ENCODE results near the gene MICALL2.

The MICALL2 gene

GRCh38 chr7:1425292-1426136, 33.8 kb downstream of the MICALL2 start:
- H3K4me3 ChIP-seq (ENCODE audit: control insufficient read depth, low read depth, low read length) = no peak overlapping the region
- DNase-seq (ENCODE audit: low read depth) = no peak
- TF ChIP-seq CTCF (IDR thresholded peaks at IDR 0.05; ENCODE audit: control insufficient read depth, insufficient read depth, low read depth, low read length, missing control alignments) = no peak

- no peak for DNase-seq (ENCODE audit: low read depth)
- TF ChIP-seq CTCF (IDR thresholded peaks at IDR 0.05; ENCODE audit: control insufficient read depth, insufficient read depth, low read depth, low read length, missing control alignments) = no peak
- no peak overlapping the region for H3K4me3 ChIP-seq (ENCODE audit: control insufficient read depth, low read depth, low read length)
Measured at GRCh38 chr7:1424041-1424440, 35.2 kb downstream of the MICALL2 start.

GRCh38 chr7:1423264-1423811, 35.9 kb downstream of the MICALL2 start:
- no peak overlapping the region for H3K4me3 ChIP-seq (ENCODE audit: control insufficient read depth, low read depth, low read length)
- no peak for DNase-seq (ENCODE audit: low read depth)
- TF ChIP-seq CTCF (IDR thresholded peaks at IDR 0.05; ENCODE audit: control insufficient read depth, insufficient read depth, low read depth, low read length, missing control alignments) = no peak

- no peak overlapping the region for H3K4me3 ChIP-seq (ENCODE audit: control insufficient read depth, low read depth, low read length)
- no peak for TF ChIP-seq CTCF (IDR thresholded peaks at IDR 0.05; ENCODE audit: control insufficient read depth, insufficient read depth, low read depth, low read length, missing control alignments)
- DNase-seq (ENCODE audit: low read depth) = no peak
Measured at GRCh38 chr7:1422512-1423263, 36.6 kb downstream of the MICALL2 start.

- no peak overlapping the region for H3K4me3 ChIP-seq (ENCODE audit: control insufficient read depth, low read depth, low read length)
- no peak for DNase-seq (ENCODE audit: low read depth)
- no peak for TF ChIP-seq CTCF (IDR thresholded peaks at IDR 0.05; ENCODE audit: control insufficient read depth, insufficient read depth, low read depth, low read length, missing control alignments)
Measured at GRCh38 chr7:1421946-1422345, 37.3 kb downstream of the MICALL2 start.

GRCh38 chr7:1421020-1421790, 38.1 kb downstream of the MICALL2 start:
- no peak for TF ChIP-seq CTCF (IDR thresholded peaks at IDR 0.05; ENCODE audit: control insufficient read depth, insufficient read depth, low read depth, low read length, missing control alignments)
- no peak for DNase-seq (ENCODE audit: low read depth)
- H3K4me3 ChIP-seq (ENCODE audit: control insufficient read depth, low read depth, low read length) = no peak overlapping the region

Measured in AG09309 (cell line).